Measurements from ENCODE around the gene TMPRSS11E. TPM values are rescaled to one million over a fixed set of nuclear protein-coding genes. Genes with fewer than 3 reads are reported as not detected.

Gene TMPRSS11E
- total RNA-seq, 4 donors from 2014 or later = 175 to 359 (median 271) TPM

DNA sequence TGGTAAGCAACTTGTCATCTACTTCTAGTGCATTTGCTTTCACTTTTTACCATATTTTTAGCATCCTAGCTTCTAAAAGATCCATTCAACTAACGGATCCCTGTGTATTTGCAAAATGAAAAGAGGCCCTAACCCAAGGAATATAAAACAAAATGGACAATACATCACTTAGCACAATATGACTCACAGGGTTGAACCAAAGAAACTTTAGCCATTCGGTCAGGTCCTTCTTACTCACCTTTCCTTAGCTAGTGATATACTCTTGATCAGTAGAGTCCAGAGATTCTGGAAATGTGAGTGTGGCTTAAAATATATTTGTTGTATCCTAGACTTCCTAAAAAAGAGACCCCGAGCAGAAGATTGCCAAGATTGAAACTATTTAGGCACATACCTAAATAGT is 19.5 kb downstream of the TMPRSS11E start:
- intact Hi-C loops (cut with DNase I) = no loop called here
- no peaks in the 10 kb centered on the region for H3K9me3 ChIP-seq
- H3K27ac ChIP-seq = no peak overlapping the region
- peaks cover 0 to 19% (median 0%) of the 10 kb centered on the region in 3 donors for H3K4me1 ChIP-seq
- H3K36me3 ChIP-seq = peaks cover 0 to 12% (median 0%) of the 10 kb centered on the region in 3 donors
- TF ChIP-seq, protein P1, sequence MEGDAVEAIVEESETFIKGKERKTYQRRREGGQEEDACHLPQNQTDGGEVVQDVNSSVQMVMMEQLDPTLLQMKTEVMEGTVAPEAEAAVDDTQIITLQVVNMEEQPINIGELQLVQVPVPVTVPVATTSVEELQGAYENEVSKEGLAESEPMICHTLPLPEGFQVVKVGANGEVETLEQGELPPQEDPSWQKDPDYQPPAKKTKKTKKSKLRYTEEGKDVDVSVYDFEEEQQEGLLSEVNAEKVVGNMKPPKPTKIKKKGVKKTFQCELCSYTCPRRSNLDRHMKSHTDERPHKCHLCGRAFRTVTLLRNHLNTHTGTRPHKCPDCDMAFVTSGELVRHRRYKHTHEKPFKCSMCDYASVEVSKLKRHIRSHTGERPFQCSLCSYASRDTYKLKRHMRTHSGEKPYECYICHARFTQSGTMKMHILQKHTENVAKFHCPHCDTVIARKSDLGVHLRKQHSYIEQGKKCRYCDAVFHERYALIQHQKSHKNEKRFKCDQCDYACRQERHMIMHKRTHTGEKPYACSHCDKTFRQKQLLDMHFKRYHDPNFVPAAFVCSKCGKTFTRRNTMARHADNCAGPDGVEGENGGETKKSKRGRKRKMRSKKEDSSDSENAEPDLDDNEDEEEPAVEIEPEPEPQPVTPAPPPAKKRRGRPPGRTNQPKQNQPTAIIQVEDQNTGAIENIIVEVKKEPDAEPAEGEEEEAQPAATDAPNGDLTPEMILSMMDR (IDR thresholded peaks at IDR 0.05) = no peak
- no peak for TF ChIP-seq POLR2A (IDR thresholded peaks at IDR 0.05)
- WGBS, 2 donors = 70 to 85% methylated on average over 3 of the region's 3 CpGs
- no peaks in the 10 kb centered on the region for H3K27me3 ChIP-seq
- no peak for DNase-seq
- no peak overlapping the region for H3K4me3 ChIP-seq

DNA sequence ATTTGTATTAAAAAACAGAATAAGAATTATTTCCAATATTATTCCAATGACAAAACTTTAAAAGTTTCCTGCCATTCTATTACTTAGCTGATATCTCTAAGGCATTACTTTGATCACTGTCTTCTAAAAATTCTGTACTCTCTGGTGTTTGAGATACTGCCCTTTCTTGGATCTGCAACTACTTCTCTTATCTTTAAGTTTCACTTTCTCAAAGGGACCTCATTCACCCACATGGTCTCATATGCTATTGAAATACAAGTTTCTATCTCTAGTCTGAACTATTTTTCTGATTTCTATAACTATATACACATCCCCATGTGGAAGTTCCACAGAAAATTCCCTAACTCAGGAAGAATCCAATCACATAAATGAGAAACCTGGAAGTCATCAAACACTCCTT is 22.2 kb downstream of the TMPRSS11E start:
- H3K4me1 ChIP-seq = peaks cover 0 to 8% (median 0%) of the 10 kb centered on the region in 3 donors
- H3K36me3 ChIP-seq = peaks cover 0 to 17% (median 0%) of the 10 kb centered on the region in 3 donors
- no peaks in the 10 kb centered on the region for H3K9me3 ChIP-seq
- no peak overlapping the region for H3K4me3 ChIP-seq
- intact Hi-C loops (cut with DNase I) = no loop called here
- H3K27ac ChIP-seq = no peak overlapping the region
- TF ChIP-seq, protein P1 (IDR thresholded peaks at IDR 0.05) = no peak
- no peak for TF ChIP-seq POLR2A (IDR thresholded peaks at IDR 0.05)
- DNase-seq = no peak
- H3K27me3 ChIP-seq = no peaks in the 10 kb centered on the region

DNA sequence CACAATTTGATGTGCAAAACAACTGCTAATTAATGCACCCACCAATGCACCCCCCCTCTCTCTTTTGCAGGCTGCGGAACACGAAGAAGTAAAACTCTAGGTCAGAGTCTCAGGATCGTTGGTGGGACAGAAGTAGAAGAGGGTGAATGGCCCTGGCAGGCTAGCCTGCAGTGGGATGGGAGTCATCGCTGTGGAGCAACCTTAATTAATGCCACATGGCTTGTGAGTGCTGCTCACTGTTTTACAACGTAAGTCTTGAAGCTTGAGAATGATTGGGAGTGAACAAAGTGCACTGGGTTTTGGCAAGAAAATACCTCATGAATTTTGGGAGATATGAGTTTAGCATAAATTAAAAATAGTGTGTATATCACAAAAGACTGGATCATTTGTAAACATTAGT is 28.9 kb downstream of the TMPRSS11E start:
- DNase-seq = no peak
- no peaks in the 10 kb centered on the region for H3K4me1 ChIP-seq
- H3K27ac ChIP-seq = no peak overlapping the region
- no peaks in the 10 kb centered on the region for H3K9me3 ChIP-seq
- WGBS, 2 donors = 70 to 73% methylated on average over 5 of the region's 5 CpGs
- H3K4me3 ChIP-seq = no peak overlapping the region
- H3K27me3 ChIP-seq = no peaks in the 10 kb centered on the region
- H3K36me3 ChIP-seq = peaks cover 0 to 25% (median 0%) of the 10 kb centered on the region in 3 donors
- TF ChIP-seq, protein P1 (IDR thresholded peaks at IDR 0.05) = no peak
- TF ChIP-seq POLR2A (IDR thresholded peaks at IDR 0.05) = no peak
- intact Hi-C loops (cut with DNase I) = no loop called here

DNA sequence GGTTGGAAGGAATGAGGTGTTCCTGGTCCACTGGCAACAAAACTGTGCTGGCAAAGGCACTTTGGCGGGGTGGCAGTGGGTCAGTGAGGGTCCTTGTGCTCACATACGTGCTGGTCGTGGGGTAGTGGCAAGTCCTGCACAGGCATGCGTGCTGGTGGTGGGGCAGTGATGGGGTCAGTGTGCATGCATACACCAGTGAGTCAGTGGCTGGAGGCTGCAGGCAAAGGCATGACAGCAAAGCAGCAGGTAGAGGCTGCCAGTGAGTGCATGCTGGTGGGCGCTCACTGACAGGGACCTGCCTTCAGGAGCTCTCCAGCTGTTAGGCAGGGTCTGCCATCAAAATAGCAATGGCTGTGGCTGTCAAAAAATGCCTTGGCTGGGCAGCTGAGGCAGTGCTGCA is 42.1 kb downstream of the TMPRSS11E start:
- 64 to 69% methylated on average over 2 to 4 of the region's 5 CpGs for WGBS, 2 donors
- no peaks in the 10 kb centered on the region for H3K9me3 ChIP-seq
- H3K27ac ChIP-seq = no peak overlapping the region
- no peak for TF ChIP-seq POLR2A (IDR thresholded peaks at IDR 0.05)
- TF ChIP-seq, protein P1 (IDR thresholded peaks at IDR 0.05) = no peak
- H3K27me3 ChIP-seq = no peaks in the 10 kb centered on the region
- H3K36me3 ChIP-seq = no peaks in the 10 kb centered on the region
- no peaks in the 10 kb centered on the region for H3K4me1 ChIP-seq
- no peak for DNase-seq
- no peak overlapping the region for H3K4me3 ChIP-seq
- intact Hi-C loops (cut with DNase I) = no loop called here

DNA sequence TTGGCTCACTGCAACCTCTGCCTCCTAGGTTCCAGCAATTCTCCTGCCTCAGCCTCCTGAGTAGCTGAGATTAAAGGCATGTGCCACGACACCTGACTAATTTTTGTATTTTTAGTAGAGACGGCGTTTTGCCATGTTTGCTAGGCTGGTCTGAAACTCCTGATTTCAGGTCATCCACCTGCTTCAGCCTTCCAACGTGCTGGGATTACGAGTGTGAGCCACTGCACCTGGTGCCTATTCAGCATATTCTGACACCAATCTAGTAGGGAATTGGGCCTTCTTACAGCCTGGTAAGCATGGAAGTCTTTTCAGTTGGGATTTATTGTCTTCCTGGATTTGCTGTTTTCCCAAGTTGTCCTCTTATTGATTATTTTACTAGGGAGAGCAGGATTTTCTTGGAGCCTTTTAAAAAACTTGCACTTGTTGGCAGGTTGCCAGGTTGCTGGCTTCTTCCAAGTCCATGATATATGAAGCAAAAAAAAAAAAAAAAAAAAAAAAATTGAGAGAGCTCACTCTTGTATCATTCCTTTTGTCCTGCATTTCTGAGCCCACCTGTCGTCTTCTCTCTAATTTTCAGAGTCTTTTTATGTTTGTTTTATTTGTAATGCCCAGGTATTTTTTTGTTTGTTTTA is 43.7 kb downstream of the TMPRSS11E start:
- no peak for DNase-seq
- TF ChIP-seq, protein P1 (IDR thresholded peaks at IDR 0.05) = no peak
- TF ChIP-seq POLR2A (IDR thresholded peaks at IDR 0.05) = no peak
- H3K27ac ChIP-seq = no peak overlapping the region
- H3K4me1 ChIP-seq = peaks cover 0 to 3% (median 0%) of the 10 kb centered on the region in 3 donors
- H3K9me3 ChIP-seq = no peaks in the 10 kb centered on the region
- no peaks in the 10 kb centered on the region for H3K36me3 ChIP-seq
- no peaks in the 10 kb centered on the region for H3K27me3 ChIP-seq
- whole genome bisulfite sequencing, 2 donors = 90 to 92% methylated on average over 6 of the region's 6 CpGs
- intact Hi-C loops (cut with DNase I) = no loop called here
- no peak overlapping the region for H3K4me3 ChIP-seq
